ENCODE results near the gene UMPS.
"Not testable (repeated sequence)": the region's sequence is repeated elsewhere in the genome, so short reads cannot be mapped to it uniquely, and the experiment has no call there.

The UMPS gene

DNA sequence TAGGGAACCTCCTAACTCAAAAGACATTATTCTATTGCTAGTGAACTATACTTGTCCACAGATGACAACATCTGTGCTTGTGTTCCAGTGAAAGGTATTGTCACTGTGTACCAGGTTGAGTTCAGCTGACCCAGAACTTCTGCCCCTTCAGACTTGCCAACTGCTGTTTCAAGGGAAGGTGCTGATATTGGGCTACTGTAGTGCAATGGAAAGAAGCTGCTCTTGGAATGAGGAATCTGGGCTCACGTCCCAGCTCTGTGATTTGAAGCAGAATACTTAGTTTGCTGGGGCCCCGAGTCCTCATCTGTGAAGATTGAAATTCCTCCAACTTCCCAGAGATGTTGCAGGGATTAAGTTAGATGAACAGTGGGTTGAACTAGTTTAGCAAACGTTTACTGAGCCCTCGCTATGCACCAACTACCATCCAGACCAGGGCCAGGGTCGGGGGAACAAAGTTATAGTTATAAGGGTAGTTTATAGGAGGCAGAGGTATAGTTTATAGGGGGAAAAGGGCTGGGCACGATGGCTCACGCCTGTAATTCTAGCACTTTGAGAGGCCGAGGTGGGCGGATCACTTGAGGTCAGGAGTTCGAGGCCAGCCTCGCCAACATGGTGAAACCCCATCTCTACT lies 15.9 kb upstream of the UMPS start:
- no peak for DNase-seq

DNA sequence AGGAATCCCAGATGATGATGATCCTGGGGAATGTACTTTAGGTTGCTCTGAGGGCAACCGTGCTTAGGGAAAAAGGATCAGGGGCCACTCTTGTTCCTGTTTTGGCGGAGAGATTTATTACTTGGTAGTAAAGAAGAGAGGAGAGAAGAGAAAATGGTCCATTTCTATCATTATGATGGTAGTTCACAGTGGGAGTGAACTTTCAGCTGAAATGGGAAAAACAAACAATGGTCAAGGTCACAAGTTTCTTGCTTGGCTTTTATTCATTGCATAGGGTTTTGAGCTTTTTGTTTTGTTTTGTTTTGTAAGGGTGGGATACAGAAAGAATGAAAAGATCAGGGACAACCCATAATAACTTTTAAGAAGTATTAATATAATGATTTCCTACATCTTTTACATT lies 7.7 kb upstream of the UMPS start:
- DNase-seq: no peak

DNA sequence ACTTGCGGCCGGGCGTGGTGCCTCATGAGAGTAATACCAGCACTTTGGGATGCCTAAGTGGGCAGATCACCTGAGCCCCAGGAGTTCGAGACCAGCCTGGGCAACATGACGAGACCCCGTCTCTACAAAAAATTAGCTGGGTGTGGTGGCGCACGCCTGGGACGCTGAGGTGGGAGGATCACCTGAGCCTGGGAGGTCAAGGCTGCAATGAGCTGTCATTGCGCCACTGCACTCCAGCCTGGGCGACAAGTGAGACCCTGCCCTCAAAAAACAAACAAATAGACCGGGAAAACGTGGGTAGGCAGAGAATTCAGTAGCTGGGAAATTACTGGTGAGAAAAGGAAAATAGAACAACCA lies 667 bp downstream of the UMPS start:
- no peak for DNase-seq

DNA sequence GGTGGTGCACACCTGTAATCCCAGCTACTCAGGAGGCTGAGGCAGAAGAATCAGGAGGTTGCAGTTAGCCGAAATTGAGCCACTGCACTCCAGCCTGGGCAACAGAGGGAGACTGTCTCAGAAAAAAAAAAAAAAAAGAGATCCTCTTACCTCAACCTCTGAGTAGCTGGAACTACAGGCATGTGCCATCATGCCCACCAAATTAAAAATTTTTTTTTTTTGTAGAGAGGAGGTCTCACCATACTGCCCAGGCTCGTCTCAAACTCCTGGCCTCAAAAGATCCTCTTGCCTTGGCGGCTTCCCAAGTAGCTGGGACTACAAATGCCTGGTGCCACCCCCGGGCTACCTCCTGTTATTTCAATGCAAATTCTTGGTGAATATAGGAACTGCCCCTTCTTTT lies 1.5 kb downstream of the UMPS start:
- DNase-seq: no peak

DNA sequence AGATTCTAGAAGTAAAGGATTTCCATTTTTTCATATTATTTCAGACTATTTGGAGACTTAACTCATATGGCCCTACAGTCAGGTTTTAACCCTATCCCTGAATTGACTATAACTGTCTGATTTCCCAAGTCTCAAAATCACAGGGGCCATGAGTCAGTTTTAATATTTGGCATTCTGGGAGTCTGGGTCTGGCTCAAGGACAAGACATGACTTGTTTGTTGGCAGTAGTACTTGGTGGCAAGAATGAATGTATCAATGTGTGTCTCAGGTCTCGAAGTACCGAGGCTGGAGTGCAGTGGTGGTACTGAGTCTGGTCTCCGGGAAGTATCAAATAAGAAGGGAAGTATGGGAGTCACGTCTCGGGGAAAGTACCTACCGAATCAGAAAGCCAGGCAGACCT lies 10.8 kb downstream of the UMPS start:
- no peak for DNase-seq

DNA sequence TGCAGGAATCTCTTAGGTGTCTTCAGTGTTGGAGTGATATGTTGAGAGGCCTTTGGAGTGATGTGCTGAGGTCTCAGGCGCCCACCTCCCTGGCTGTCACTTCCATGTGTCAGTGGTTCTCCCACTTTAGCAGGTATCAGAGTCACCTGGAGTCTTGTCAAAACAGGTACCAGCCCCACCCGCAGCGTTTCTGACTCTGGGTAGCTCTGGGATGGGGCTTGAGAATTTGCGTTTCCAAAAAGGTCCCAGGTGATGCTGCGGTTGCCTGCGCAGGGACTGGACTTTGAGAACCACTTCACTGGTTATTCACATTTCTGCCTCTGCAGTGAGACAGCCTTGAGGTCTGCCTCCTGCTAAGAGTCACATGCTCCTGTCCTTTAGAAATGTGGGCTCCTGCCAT lies 15.5 kb downstream of the UMPS start:
- DNase-seq: no peak

DNA sequence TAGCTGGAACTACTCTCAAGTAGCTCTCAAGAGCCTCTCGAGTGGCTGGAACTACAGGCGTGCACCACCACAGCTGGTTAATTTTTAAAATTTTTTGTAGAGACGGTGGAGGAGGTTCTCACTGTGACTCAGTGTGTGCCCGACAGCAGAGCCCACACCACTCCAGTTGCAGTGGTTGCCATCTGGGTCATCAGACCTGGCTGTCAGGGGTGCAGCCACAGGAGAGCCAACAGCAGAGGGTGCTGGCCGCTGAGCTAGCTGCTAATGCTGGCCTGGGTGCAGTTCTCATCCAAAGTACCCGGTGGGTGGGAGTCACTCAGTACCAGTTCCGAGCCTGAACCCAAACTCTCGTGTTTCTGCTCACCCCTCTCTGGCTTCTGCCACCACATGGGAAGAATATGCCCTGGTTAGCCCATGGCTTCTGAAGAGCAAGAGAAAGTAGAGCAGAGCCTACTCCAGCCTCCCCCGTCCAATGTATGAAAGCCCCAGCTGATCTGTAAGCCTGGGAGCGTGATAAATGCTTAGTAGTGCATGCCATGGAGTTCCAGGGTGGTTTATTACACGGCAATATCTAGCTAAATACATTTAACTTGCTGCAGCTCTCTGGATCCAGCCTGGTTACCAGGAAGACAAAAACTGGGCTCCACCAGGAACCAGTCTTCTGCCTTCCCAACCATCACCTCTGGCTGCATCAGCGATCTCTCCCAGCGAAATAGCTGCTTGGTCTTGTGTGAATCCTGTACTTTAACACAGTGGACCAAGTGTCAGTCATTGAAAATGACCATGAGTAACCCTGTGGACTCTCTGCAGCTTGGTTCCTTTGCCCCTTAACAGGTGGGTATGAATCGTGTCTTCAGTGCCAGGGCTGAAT lies 17.1 kb downstream of the UMPS start:
- DNase-seq: no peak

DNA sequence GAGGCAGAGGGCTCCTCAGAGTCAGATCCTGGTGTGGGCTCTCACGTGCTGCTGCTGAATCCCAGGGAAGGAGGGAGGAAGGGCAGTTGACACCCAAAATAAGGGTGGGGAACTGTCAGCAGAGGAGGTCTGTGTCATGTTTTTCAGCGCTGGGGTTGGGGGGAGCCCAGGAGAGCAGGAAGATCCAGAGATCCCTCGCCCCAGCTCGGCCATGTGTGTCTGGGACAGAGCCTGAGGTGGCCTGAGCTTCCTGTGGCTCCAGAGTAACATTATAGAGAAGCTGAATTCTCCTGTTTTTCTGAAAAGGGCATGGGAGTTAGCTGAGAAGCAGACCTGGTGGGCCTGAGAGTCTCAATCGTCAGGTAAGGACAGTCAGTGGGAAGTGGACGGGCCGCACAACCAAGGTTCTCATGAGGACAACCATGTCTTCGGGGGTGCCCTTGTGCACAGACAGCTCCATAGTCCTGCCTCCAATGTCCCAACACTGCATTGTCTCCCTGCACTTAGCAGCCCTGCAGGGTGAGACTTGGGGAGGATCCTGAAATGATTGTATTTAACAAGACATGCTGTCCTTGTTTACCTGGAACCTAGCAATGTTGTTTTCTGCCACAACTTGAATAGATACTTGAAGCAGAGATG lies 18.4 kb downstream of the UMPS start:
- no peak for DNase-seq

DNA sequence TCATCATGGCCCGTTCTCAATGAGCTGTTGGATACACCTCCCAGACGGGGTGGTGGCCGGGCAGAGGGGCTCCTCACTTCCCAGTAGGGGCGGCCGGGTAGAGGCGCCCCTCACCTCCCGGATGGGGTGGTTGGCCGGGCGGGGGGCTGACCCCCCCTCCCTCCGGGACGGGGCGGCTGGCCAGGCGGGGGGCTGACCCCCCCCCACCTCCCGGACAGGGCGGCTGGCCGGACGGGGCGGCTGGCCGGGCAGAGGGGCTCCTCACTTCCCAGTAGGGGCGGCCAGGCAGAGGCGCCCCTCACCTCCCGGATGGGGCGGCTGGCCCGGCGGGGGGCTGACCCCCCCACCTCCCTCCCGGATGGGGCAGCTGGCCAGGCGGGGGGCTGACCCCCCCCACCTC lies 19.6 kb downstream of the UMPS start:
- not testable (repeated sequence) for DNase-seq

DNA sequence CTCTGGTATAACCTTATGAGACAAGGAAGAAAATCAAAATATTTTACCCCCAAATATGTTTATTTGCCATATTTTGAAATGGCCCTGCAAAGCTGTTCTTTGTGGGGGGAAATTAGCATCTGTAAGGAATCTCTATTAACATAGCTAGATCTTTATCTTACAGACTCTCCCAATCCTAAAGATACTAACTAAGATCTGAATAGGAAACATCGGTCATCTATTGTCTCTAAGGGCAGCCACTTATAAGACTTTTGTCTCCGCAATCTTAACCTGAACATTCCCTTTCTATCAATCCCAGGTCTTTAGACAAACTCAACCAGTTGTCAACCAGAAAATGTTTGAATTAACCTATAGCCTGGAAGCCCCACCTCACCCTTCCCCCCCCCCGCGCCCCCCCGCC lies 21.2 kb downstream of the UMPS start:
- no peak for DNase-seq

DNA sequence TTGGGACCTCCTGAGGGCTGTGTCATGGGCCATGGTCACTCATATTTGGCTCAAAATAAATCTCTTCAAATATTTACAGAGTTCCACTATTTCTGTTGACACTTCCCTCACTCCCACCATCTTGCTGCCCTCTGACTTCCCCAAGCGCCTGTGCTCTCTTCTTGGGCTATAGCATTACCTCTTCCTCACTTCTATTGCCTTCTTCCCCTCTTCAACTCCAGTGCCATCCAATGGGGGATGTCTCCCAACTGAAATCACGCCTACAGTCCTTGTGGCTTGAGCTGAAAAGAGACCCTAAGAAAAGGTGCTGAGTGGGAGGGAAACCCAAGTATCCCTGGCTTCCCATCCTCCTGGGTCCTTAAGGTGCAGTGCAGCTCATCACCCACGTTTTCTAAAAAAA lies 21.8 kb downstream of the UMPS start:
- no peak for DNase-seq

DNA sequence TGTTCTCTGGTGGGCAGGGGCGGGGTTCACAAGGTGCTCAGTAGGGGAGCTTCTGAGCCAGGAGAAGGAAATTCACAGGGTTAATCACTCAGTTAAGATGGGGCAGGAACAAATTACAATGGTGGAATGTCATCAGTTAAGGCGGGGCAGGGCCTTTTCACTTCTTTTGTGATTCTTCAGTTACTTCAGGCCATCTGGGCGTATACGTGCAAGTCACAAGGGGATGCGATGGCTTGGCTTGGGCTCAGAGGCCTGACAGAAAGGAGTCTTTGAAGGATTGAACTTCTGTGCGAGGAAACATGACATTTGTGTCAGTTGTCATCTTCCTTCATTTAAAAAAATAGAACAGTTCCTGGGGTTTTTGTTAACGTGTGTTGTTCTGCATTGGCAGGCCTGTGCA lies 27.7 kb downstream of the UMPS start:
- not testable (repeated sequence) for DNase-seq

DNA sequence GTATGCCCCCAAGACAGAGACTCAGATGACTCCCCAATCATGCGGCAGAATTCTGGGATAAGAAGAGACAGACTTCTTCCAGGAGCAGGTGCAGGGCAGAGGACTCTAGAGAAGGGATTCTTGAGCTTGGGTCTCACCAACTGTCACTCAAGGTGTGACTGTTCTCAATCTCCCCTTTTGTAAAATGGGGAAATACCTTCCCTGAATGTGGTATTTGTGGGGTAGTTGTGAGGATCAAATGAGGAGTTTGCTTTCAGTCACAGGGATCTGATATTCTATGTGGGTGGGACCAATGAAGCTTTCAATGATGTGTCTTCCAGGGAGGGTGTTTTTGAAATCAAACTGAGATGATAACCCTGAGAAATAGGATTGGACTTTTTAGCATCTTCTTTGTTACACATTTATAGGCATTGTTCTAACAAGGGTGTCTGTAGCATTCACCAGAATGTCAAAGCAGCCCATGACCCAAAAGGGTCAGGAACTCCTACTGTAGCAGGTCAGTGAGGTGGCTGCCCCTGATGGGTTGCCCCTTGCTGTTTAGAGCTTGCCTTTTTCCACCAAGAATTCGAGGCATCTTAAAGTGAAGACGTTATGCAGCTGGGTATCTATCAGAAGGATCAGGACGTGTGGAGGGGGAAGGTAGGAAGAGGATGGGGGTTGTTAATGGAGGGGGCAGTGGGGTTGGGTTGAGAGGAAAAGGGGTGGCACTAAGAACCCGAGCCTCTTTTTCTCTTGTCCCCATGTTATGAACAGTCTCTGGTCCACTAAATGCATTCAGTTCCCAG lies 28.8 kb downstream of the UMPS start:
- peak; percentile 6 for DNase-seq

DNA sequence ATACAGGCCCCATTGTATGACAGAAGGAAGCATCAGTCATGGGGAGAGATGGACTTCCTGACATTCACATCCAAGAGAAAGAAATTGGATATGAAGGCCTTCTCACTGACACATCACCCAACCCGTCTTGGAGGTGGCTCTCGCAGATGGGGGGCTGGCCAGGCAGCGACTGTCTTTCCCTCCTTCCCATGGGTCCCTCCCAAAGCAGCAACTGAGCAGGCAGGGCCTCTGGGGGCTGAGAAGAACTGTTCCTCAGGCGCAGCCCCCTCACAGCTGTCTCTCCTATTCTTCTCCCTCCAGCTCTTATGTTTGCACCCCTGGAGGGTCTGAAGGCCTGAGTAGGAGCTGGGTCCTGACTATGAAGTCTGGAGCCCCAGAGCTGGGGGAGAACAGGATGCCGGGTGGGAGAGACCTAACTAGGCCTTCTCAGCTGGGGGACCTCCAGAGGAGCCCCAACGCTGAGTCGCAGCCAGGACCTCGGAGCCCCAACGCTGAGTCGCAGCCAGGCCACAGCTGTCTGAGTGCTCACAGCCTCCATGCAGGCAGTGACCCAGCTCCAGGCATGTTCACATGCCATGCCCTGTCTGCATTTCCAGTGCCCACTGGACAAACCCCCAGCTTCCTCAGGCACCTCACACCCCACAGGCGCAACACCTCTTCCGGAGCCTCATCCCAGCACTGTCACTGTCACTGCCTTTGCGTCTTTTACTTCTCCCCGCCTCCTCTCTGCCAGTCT lies 29.6 kb downstream of the UMPS start:
- DNase-seq: no peak

DNA sequence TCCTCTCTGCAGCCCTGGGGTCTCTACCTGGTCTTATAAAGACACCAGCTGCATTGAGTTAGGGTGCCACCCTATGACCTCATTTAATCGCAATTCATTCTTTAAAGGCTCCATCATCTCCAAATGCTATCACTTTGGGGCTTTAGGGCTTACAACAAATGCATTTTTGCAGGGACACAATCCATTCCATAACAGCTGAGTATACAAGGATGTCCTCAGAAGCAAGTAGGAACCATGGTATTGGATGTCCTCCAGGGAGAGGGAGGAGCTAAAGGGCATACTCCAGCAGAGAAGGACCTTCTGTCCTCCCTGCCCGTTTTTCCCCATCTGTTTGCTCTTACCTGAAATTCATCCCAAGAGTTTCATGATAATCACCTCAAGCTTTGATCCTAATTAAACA lies 30.3 kb downstream of the UMPS start:
- DNase-seq: no peak

DNA sequence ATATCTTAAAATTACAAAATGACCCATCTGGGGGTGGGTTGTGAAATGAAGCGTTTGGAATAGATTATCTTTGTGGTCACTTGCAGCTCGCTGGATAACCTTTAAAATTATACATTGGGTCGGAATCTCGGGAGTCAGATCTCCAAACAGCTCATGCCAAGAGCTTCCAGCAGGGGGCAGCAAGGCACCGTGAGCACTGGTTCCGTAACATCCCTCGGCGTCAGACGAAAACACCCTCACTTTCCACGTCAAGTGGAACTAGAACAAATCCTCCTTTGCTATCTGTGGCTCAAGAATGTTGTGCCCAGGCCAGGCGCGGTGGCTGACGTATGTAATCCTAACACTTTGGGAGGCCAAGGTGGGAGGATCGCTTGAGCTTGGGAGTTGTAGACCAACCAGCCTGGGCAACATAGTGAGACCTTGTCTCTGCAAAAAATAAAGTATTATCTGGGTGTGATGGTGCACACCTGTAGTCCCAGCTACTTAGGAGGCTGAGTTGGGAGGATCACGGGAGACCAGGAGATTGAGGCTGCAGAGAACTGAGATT lies 31.1 kb downstream of the UMPS start:
- peak; percentile 73 for DNase-seq

DNA sequence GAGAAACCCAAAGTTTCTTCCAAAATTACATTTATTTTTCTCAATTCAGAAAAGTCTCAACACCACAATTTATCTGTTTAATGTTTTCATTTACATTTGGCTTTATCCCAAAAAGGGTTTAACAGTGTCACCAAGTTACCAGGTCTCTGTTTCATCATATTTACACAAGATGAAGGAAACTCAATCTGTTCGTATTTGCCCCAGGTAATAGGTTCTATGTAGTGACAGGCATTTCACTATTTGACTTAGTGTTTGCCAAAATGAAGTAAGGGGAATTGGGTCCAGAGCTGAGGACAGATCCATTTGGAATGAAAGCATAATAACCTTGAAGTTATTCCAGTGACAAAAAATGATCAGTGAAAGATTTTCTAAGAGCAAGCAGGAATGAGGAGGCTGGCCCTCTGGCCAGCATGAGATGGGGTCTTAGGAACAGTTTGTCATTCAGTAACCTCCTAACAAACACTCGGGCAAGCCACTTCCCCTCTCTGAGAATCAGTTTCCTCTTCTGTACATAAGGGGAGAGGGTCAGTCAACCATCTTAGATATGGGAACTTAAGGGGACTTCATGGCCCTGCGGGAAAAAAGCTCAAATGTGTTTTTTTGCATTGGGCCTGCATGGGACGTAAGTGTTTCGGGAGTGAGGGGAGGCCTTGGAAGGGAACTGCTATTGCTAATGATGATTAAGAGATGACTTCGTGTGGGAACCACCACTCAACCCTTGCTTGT lies 31.8 kb downstream of the UMPS start:
- DNase-seq: no peak

DNA sequence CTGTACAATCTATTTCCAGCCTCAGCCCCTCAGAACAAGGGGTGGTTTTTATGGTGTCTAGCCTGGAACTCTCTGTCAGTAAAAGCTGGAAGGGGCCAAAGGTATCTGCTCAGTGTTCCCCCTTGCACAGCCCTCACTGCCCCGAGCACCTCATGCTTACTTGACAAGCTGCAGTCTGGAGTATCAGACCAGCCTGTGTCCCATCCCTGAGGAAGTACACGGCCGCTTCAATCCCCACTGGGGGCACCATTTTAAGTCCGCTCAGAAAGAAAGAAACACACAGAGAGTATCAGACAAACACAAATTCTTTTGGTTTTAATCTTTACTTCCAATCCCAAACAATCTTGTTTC lies 32.4 kb downstream of the UMPS start:
- no peak for DNase-seq

DNA sequence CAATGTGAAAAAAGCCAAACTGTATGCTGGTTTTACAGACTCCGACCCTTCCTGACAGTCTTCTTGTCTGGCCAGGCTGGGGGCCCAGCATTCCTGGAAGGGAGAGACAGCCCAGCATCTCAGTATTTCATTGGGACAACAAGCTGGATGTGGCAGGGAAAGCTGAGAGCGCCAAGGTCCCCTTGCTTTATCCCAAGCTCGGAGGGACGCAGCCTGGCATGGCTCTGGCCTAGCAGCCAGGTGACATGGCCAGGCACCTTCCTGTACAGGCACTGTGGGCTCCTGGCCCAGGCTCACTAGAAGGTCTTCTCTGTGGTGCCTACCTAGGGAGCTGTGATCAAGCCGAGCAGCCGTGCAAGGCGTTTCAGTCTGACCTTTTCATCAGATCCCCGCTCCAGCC lies 33.0 kb downstream of the UMPS start:
- no peak for DNase-seq

DNA sequence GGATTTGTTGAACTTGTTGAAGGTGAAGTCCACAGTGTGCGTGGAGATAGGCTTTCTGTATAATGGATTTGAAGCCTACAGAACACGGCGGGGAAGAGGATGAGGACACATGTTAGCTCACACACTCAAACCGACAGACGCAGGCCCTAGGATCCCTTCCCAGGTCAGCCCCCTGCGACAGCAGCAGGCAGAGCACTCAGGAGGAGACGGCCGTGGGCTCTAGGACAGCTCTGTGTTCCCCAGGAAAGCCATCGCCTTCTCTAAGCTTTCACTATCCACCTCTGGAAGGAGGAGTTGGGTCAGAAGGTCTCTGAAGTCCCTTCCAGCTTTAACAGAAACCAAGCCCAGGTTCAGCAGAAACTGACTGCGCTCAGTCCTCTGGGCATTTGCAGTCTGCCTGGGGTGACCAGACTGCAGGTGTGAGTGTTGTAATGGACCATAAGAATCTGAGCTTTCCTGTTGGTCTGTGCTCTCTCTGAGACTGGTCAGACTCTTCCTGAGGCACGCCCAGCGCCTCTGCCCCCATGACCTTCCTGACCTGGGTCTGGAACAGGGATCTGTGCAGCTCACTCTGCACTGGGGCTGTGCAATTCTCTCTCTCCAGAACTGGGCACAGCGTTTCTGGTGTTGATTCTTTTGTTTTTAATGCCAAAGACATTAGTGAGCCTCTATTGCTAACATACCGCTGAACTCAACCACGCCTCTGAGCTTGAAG lies 33.5 kb downstream of the UMPS start:
- no peak for DNase-seq

DNA sequence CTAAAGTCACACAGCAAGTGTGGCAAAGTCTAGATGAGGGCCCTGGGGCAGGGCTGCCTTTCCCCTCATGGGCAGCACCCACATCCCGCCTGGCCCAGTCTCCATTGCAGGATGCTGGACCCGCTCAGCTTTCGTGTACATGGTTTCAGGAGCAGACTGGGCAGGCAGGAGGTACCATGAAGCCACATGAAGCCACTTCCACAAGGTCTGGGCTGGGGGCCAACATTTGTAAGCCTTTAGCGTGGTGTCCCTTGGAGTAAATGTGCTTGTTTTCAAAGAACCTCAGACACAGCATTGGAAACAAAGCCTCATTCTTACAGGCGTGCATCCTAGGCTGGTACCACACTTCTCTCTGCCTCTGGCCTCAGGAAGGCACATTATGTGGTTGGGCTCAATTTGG lies 34.5 kb downstream of the UMPS start:
- DNase-seq: no peak
